Measurements from ENCODE around the gene ATP1A2.
"Not testable (repeated sequence)": the region's sequence is repeated elsewhere in the genome, so short reads cannot be mapped to it uniquely, and the experiment has no call there.

Gene ATP1A2

GRCh38 chr1:160101717-160102522 is 13.6 kb upstream of the ATP1A2 start:
- DNase-seq, result no peak

GRCh38 chr1:160103658-160104408 is 11.7 kb upstream of the ATP1A2 start:
- no peak for DNase-seq

GRCh38 chr1:160104486-160104885 is 11.1 kb upstream of the ATP1A2 start:
- no peak for DNase-seq

GRCh38 chr1:160105155-160105554 is 10.4 kb upstream of the ATP1A2 start:
- no peak for DNase-seq

- DNase-seq, result no peak
These were observed 8.0 kb upstream of the ATP1A2 start for GRCh38 chr1:160107512-160107911.

GRCh38 chr1:160108888-160109662 is 6.5 kb upstream of the ATP1A2 start:
- peak in 1 of 2 experiments; percentile 36 for DNase-seq

- no peak for DNase-seq
These were observed 5.9 kb upstream of the ATP1A2 start for GRCh38 chr1:160109686-160110085.

GRCh38 chr1:160111462-160111861 is 4.1 kb upstream of the ATP1A2 start:
- not testable (repeated sequence) for DNase-seq

GRCh38 chr1:160112357-160112756 is 3.2 kb upstream of the ATP1A2 start:
- DNase-seq, result no peak

GRCh38 chr1:160113407-160113806 is 2.2 kb upstream of the ATP1A2 start:
- no peak for DNase-seq

GRCh38 chr1:160114085-160114484 is 1.5 kb upstream of the ATP1A2 start:
- DNase-seq, result no peak

GRCh38 chr1:160116283-160117147 is 956 bp downstream of the ATP1A2 start:
- DNase-seq, result no peak

- no peak for DNase-seq
These were observed 1.7 kb downstream of the ATP1A2 start for GRCh38 chr1:160117300-160117699.

- no peak for DNase-seq
These were observed 2.2 kb downstream of the ATP1A2 start for GRCh38 chr1:160117709-160118183.

- no peak for DNase-seq
These were observed 3.4 kb downstream of the ATP1A2 start for GRCh38 chr1:160118928-160119327.

GRCh38 chr1:160120797-160121196 is 5.2 kb downstream of the ATP1A2 start:
- no peak for DNase-seq

GRCh38 chr1:160121388-160121787 is 5.8 kb downstream of the ATP1A2 start:
- no peak for DNase-seq

- no peak for DNase-seq
These were observed 7.5 kb downstream of the ATP1A2 start for GRCh38 chr1:160122978-160123495.

GRCh38 chr1:160123726-160124125 is 8.2 kb downstream of the ATP1A2 start:
- DNase-seq, result no peak

- no peak for DNase-seq
These were observed 9.3 kb downstream of the ATP1A2 start for GRCh38 chr1:160124705-160125478.

GRCh38 chr1:160125746-160126145 is 10.2 kb downstream of the ATP1A2 start:
- DNase-seq, result no peak
